T-helper 2 cell treated with Interferon-gamma antibody and Interleukin-4, amounts not matched to agents 5 μg/mL and 100 μg/mL, for 36 hours (primary cell): ENCODE results near the gene FGD4.
A peak's percentile ranks its signal among the peaks of the same experiment; 100 is the strongest.

Experiments
- DNase-seq: peaks from one replicate; pipeline ENCODE4 v3.0.0; 2021; ENCODE audit warnings: low spot score
- H3K27ac Mint-ChIP-seq: one replicate; pipeline ENCODE4 v1.8.0; 2021; ENCODE audit warnings: mild to moderate bottlenecking, mixed read lengths
- H3K27me3 Mint-ChIP-seq: one replicate; pipeline ENCODE4 v1.8.0; 2021; ENCODE audit warnings: low read depth, mixed read lengths
- H3K36me3 Mint-ChIP-seq: one replicate; pipeline ENCODE4 v1.8.0; 2021; ENCODE audit warnings: low read depth, mixed read lengths
- H3K4me1 Mint-ChIP-seq: one replicate; pipeline ENCODE4 v1.8.0; 2021; ENCODE audit warnings: low read depth, mixed read lengths
- H3K4me3 Mint-ChIP-seq: one replicate; pipeline ENCODE4 v1.8.0; 2022; ENCODE audit warnings: mild to moderate bottlenecking, moderate library complexity, mixed read lengths
- H3K9me3 Mint-ChIP-seq: one replicate; pipeline ENCODE4 v1.8.0; 2021; ENCODE audit warnings: mixed read lengths

Gene FGD4

DNA sequence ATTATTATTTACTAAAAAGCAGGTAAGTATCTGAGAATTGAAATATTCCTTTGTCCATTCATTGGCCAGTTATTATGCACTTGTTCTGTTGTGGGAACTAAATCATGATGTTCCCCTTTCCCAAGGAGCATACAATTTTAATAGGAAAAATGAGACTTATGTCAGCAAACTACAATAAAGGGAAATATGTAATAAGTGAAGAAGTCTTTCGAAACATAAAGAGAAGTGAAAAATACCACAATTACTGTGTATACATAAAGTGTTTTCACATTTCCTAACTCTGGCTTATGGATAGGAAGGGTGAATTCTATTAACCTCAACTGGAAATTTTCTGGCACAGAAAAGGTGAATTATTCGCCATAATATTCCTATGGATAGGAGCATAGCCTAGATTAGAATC lies 201.3 kb downstream of the FGD4 start:
- Mint-ChIP-seq H3K4me3 (no peak overlapping the region), H3K9me3 (no peaks in the 10 kb centered on the region), H3K27me3 (no peaks in the 10 kb centered on the region), H3K27ac (no peak overlapping the region), H3K4me1 (peaks cover 36% of the 10 kb centered on the region), H3K36me3 (no peaks in the 10 kb centered on the region)
- no peak for DNase-seq

DNA sequence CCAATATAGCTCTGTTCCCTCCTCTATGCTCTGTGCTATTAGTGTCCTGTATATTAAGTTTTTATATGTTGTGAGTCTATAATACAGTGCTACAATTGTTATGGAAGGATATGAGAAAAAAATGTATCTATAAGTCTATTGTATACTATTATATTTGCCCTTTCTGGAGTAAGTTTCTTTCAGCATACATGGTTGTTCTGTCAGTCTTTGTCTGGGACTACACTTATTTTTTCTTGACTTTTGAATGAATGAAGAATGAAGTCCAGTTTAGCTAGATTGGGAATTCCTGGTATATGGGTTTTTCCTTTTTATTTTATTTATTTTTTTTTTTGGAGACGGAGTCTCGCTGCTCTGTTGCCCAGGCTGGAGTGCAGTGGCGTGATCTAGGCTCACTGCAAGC lies 203.7 kb downstream of the FGD4 start:
- Mint-ChIP-seq H3K4me3 (no peak overlapping the region), H3K4me1 (peaks cover 33% of the 10 kb centered on the region), H3K27ac (no peak overlapping the region), H3K36me3 (no peaks in the 10 kb centered on the region), H3K27me3 (no peaks in the 10 kb centered on the region), H3K9me3 (no peaks in the 10 kb centered on the region)
- DNase-seq, result no peak

DNA sequence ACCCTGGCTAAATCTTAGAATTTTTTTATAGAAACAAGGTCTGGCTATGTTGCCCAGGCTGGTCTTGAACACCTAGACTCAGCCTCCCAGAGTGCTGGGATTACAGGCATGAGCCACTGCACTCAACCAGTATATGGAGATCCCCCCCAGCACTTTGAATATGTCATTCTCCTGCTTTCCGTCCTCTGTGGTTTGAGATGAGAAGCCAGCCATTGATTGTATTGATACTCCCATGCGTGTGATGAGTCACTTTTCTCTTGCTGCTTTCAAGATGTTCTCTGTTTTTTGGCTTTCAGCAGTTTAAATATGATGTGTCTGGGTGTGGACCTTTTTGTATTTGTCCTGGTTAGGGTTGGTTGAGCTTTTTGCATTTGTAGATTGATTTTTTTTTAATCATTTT lies 204.5 kb downstream of the FGD4 start:
- DNase-seq, result peak; percentile 78
- Mint-ChIP-seq H3K4me3 (peak overlapping the region; percentile 34), H3K27ac (peak overlapping the region; percentile 81), H3K36me3 (no peaks in the 10 kb centered on the region), H3K4me1 (peaks cover 27% of the 10 kb centered on the region), H3K9me3 (no peaks in the 10 kb centered on the region), H3K27me3 (no peaks in the 10 kb centered on the region)

DNA sequence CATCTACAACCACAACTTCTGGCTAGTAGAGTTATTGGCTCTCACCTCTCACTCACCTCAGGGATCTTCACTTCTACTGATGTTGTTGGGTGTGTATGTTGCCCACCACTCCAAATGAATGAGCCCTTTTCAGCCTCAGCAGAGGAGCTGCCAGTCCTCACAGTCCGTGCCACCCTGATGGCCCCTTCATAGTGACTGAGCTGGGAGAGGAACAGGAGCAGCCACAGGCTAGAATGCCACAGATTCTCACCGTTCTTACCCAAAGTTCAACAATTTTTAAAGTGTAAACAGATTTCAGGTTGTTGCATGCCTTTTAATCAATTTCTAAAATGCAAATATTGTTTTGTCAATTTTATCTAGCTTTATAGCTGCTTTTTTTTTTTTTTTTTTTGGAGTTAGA lies 205.2 kb downstream of the FGD4 start:
- DNase-seq, result no peak
- H3K27me3 Mint-ChIP-seq, result no peaks in the 10 kb centered on the region
- peaks cover 2% of the 10 kb centered on the region for H3K36me3 Mint-ChIP-seq
- peak overlapping the region; percentile 81 for H3K27ac Mint-ChIP-seq
- H3K9me3 Mint-ChIP-seq, result no peaks in the 10 kb centered on the region
- H3K4me3 Mint-ChIP-seq, result peak overlapping the region; percentile 34
- peaks cover 29% of the 10 kb centered on the region for H3K4me1 Mint-ChIP-seq

DNA sequence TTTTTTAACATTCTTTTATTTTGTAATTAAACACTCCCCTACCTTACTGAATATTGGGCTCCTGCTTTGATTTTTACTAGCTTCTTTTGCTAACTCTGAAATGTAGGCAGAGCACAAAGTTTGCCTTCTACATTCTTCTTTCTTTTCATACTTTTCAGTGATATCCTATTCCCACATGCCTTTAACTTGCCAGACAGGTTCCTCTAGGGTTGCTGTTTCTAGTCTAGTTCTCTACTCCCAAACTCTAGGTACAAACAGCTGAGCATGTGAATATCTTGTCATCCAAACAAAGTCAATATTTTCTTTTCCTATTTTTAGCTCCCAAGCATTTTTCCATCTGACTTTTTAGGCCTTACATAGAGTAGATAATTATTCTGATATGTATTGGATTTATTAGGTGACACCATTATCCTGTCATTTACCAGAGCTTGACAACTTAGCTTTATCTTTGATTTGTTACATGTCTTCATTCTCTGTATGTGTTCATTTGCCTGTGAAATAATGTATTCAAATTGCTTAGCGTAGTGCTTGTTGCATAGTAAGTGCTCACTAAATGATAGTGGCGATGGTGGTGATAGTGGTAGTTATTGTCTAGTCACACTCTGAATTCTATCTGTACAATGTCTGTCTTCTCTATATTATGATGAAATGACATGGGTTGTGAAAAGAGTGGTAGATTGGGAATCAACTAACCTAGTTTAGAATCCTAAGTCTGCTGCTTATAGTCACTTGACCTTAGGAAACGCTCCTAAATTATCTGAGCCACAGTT lies 206.2 kb downstream of the FGD4 start:
- Mint-ChIP-seq H3K27me3 (peaks cover 4% of the 10 kb centered on the region), H3K9me3 (no peaks in the 10 kb centered on the region), H3K4me3 (peak overlapping the region; percentile 25), H3K36me3 (peaks cover 2% of the 10 kb centered on the region), H3K4me1 (peaks cover 29% of the 10 kb centered on the region), H3K27ac (peak overlapping the region; percentile 72)
- no peak for DNase-seq

DNA sequence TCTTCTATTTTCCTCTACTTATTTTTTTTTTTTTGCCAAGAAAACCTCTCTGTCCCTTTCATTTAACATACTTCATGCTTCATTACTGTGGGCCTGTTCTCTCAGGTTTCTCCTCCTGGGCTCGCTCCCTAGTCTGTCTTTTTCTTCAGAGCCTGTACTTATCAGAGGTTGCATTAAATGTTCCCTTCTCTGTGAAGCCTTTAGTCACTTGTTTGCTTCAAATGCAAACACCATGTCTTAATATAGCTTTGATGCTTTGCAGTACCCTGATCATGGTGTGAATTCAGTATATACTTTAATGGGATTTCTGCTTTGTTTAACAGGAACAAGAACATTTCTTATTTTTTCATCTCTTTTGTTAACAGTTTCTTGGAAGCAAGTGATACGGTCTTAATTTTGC lies 207.1 kb downstream of the FGD4 start:
- Mint-ChIP-seq H3K27ac (no peak overlapping the region), H3K4me1 (peaks cover 26% of the 10 kb centered on the region), H3K9me3 (no peaks in the 10 kb centered on the region), H3K4me3 (no peak overlapping the region), H3K36me3 (peaks cover 2% of the 10 kb centered on the region), H3K27me3 (peaks cover 4% of the 10 kb centered on the region)
- DNase-seq, result no peak

DNA sequence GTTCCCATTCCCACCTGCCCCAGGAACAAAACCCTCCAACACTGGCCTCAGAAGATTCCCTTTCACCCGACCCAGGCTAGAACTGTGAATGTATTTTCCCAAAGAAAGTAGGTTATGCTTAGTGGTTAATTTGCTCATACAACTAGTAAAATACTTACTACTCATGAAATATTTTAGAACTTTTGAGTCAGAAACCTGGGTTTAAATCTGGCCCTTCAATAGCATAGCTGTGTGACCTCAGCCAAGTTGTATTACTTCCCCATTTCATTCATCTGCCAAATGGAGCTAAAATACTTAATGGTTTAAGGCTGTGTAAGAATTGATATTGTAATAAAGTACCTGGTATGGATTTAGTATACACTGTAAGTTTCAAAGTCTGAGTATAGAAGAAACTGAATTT lies 210.6 kb downstream of the FGD4 start:
- Mint-ChIP-seq H3K4me3 (no peak overlapping the region), H3K4me1 (peaks cover 9% of the 10 kb centered on the region), H3K36me3 (peaks cover 5% of the 10 kb centered on the region), H3K27me3 (peaks cover 13% of the 10 kb centered on the region), H3K9me3 (no peaks in the 10 kb centered on the region), H3K27ac (no peak overlapping the region)
- no peak for DNase-seq

DNA sequence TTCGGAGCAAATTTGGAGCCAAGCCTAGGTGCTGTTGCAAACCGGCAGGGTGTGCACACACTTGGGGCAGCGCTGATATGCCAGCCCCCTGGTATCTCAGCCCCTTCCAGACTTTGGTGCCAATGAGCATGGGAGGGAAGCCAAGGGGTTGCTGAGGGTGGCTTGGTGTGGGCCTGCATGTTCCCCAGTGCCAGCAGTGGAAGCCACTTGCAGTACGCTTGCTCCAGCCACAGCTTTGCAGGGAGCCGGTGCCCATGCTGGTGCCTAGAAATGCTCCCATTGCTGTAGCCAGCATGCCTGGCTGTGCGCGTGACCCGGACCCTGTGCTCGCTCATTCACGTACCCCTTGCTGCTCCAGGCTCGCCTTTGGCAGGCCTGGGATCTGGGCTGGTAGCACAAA lies 212.6 kb downstream of the FGD4 start:
- Mint-ChIP-seq H3K27ac (no peak overlapping the region), H3K4me3 (no peak overlapping the region), H3K4me1 (peaks cover 6% of the 10 kb centered on the region), H3K36me3 (peaks cover 5% of the 10 kb centered on the region), H3K27me3 (peaks cover 23% of the 10 kb centered on the region), H3K9me3 (no peaks in the 10 kb centered on the region)
- no peak for DNase-seq

DNA sequence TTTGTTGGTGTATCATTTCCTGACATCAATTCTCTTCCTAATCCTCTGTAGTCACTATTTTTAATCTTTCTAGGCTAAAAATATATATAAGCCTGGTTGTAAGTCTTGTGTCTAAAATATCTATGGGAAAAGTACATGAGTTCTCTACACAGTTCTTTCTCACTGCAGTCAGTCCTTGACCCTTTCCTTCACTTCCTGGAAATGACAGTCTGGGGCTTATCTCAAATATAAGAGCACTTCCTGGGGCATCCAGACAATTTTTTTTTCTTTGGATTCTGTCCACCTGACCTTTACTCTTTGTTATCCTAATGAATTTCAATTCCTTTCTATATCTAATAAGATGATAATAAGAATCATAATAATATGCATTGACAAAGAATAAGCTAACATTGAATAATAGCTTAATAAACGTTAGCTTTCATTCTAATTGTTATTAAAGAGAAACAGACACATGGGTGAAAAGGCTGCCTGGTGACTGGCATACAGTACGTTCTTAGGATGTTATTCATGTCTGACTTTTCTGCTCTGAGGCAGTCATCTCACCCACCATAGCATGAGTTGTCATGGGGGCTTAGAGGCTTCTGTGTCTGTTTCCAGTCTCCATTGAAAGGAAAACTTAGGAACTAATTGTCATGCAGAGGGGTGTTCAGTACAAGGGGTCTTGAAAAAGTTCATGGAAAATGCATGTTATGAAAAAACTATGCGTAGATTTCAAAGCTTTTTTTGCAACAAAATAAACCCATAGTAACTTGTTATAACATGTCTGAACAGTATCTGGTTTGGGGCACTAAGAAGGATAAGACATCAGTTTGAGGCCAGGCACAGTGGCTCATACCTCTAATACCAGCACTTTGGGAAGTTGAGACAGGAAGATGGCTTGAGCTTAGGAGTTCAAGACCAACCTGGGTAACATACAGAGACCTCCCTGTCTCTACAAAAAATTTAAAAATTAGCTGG lies 213.6 kb downstream of the FGD4 start:
- H3K9me3 Mint-ChIP-seq, result no peaks in the 10 kb centered on the region
- no peak overlapping the region for H3K27ac Mint-ChIP-seq
- H3K27me3 Mint-ChIP-seq, result peaks cover 23% of the 10 kb centered on the region
- H3K4me3 Mint-ChIP-seq, result no peak overlapping the region
- no peak for DNase-seq
- peaks cover 6% of the 10 kb centered on the region for H3K4me1 Mint-ChIP-seq
- H3K36me3 Mint-ChIP-seq, result peaks cover 5% of the 10 kb centered on the region

DNA sequence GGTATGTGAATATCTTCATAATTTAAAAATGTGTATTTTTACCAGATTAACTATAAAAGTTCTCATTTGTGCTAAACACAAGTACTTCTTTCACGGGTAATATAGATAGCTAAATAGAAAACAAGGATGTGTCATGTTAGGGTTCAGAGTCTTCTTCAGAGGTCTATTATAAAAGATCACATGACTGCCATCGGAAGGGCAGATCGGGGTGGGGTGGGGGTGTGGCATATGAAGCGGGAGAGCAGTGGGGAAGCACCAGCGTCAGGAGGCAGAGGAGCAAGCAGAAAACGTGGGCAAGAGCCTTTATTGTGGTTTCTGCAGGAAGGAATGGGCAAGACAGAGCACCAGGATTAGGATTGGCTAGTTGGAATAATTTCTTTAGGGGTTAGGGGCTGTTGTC lies 216.1 kb downstream of the FGD4 start:
- Mint-ChIP-seq H3K4me3 (no peak overlapping the region), H3K27me3 (peaks cover 19% of the 10 kb centered on the region), H3K36me3 (peaks cover 2% of the 10 kb centered on the region), H3K4me1 (peaks cover 3% of the 10 kb centered on the region), H3K27ac (no peak overlapping the region), H3K9me3 (no peaks in the 10 kb centered on the region)
- DNase-seq, result no peak

DNA sequence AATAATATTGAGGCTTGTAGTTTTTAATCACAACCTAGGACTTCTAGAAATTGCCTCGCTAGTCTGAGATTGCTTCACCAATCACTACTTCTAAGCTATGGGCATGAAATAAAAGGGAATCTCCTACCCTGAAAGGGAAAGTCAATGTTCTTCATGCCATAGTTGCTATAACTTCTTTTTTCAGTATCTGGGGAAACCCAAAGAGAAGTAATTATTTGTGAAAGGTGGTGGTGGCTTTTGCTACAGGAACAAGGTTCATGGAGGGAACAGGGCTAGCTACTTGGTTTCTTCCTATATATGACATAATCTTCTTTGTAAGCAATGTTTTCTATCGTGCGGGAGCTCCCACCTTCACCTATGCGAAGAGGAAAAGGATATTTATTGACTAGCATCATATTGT lies 218.2 kb downstream of the FGD4 start:
- no peaks in the 10 kb centered on the region for H3K9me3 Mint-ChIP-seq
- no peak overlapping the region for H3K27ac Mint-ChIP-seq
- H3K4me3 Mint-ChIP-seq, result no peak overlapping the region
- peaks cover 1% of the 10 kb centered on the region for H3K4me1 Mint-ChIP-seq
- peaks cover 21% of the 10 kb centered on the region for H3K27me3 Mint-ChIP-seq
- H3K36me3 Mint-ChIP-seq, result peaks cover 2% of the 10 kb centered on the region
- no peak for DNase-seq

DNA sequence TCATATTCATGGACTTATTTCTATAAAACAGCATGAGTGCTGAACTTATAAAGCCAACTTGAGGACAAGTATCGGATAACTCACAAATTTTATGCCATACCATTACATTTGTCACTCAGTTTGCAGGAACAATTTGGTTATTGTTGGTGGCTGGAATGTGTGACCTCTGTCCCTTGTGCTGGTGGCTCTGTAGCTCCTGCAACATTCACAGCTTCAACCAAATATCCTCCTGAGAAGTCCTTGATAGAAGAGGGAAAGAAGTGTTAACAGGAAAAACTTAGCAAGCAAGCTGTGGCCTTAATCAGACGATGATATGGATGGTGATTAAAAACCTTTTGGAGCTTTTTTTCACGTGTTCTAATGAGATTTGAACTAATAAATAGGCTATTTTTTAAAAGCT lies 218.8 kb downstream of the FGD4 start:
- no peak overlapping the region for H3K27ac Mint-ChIP-seq
- no peak overlapping the region for H3K4me3 Mint-ChIP-seq
- peaks cover 20% of the 10 kb centered on the region for H3K27me3 Mint-ChIP-seq
- DNase-seq, result no peak
- no peaks in the 10 kb centered on the region for H3K9me3 Mint-ChIP-seq
- H3K4me1 Mint-ChIP-seq, result no peaks in the 10 kb centered on the region
- no peaks in the 10 kb centered on the region for H3K36me3 Mint-ChIP-seq

DNA sequence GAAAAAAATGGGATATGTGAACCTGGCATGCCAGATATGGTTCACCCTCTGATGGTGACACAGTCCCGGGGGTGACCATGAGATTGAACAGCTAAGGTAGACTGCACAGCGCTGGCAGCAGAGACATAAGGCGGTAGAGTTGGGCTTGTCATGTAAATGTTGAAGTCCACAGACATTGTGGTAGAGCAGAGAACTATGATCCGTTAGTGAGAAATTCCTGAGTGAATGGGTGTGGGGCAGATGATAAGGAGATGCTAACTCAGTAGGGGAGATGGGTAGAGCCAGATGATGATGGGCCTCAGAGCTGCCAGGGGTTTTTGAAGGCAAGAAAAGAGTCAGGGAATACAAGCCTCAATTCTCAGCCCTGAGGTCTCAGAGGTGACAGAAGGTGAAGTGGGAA lies 228.6 kb downstream of the FGD4 start:
- Mint-ChIP-seq H3K36me3 (no peaks in the 10 kb centered on the region), H3K9me3 (no peaks in the 10 kb centered on the region), H3K4me3 (no peak overlapping the region), H3K27ac (no peak overlapping the region), H3K27me3 (no peaks in the 10 kb centered on the region), H3K4me1 (no peaks in the 10 kb centered on the region)
- DNase-seq, result no peak

DNA sequence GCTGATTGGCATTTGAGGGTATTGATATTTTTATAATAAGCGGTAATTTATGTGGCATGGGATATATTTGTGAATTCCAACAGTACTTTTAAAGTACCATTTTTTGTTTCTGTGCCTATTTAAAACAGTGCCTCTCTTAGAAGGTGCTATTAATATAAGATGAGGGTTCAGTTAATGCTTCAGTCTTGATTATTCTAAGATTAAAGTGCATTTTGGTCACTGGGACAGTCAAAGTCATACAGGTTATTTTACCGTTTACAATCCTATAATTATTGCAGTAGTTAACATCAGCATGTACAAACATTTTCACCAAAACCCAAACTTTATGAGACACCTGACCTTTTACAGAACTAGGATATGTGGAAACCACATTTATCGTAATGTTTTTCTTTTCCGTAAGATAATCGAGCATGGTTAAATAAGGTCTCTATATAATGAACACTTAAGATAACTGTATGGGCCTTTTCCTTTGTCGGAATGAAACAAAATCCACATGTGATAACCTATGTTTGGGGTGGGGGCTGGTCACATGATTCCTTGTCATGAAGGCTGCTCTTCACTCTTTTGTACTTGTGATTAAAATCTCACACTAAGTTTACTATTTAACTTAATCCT lies 242.0 kb downstream of the FGD4 start:
- no peak for DNase-seq
- Mint-ChIP-seq H3K4me3 (no peak overlapping the region), H3K27ac (no peak overlapping the region), H3K4me1 (peaks cover 5% of the 10 kb centered on the region), H3K27me3 (no peaks in the 10 kb centered on the region), H3K36me3 (no peaks in the 10 kb centered on the region), H3K9me3 (no peaks in the 10 kb centered on the region)
